Bronchial epithelial cell (primary cell): ENCODE measurements around the gene TMEM203. TPM values are rescaled to one million over a fixed set of nuclear protein-coding genes. Genes with fewer than 3 reads are reported as not detected.

Source experiments
- DNase-seq: peaks from one replicate; pipeline ENCODE4 v3.0.0-alpha.2; 2010; ENCODE audit warnings: low read depth
- FAIRE-seq: peaks from 2 replicates; lab custom pipeline; 2011; peaks lifted over from hg19 to GRCh38; lab: Jason Lieb, UNC
- H3K27me3 ChIP-seq: 2 replicates; pipeline ENCODE4 v1.5.1; 2011; ENCODE audit warnings: low read length; ENCODE audit not compliant: control insufficient read depth, insufficient read depth
- H3K36me3 ChIP-seq: 2 replicates; pipeline ENCODE4 v1.5.1; 2011; ENCODE audit warnings: low read length; ENCODE audit not compliant: control insufficient read depth, insufficient read depth
- H3K4me3 ChIP-seq: 2 replicates; pipeline ENCODE4 v1.5.1; 2011; ENCODE audit warnings: mild to moderate bottlenecking, low read depth, low read length, control low read depth
- total RNA-seq: library from RNA; depleted of rRNA; stranded (reverse); fragments of >200 nt; gene quantifications from 2 replicates; pipeline ENCODE4 v1.2.1, GENCODE V29; 2014
- TF ChIP-seq, protein P1 (sequence below): IDR thresholded peaks from 2 replicates; pipeline ENCODE4 v1.5.1; 2011; ENCODE audit warnings: mild to moderate bottlenecking, moderate library complexity, low read length, control low read depth, inconsistent platforms; ENCODE audit not compliant: insufficient read depth, severe bottlenecking

The TMEM203 gene
- total RNA-seq, 1 donor from 2014 or later, result 39.2 TPM

DNA sequence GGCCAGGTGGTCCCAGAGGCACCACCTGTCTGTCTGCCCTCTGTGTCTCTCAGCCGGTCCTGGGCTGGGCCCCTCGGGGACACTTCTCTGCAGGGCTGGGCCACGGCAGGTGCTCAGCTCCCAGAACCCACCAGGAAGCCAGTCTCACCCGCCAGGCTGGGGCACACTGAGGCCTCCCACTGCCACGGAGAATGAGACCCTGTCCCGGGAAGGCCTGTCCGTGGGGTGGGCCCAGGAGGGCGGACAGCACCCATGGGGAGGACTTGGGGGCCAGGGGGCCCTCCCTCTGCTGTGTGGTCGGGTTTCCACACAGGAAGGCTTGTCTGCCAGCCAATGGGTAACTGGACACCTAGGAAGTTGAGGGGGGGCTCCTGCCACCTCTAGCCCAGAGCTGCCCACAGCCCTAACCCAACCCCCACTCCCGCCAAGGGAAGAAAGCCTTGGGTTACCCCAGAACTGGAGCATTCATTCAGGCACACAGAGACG, 31.5 kb upstream of the TMEM203 start:
- H3K36me3 ChIP-seq, result peaks cover 4% of the 10 kb centered on the region
- TF ChIP-seq, protein P1, sequence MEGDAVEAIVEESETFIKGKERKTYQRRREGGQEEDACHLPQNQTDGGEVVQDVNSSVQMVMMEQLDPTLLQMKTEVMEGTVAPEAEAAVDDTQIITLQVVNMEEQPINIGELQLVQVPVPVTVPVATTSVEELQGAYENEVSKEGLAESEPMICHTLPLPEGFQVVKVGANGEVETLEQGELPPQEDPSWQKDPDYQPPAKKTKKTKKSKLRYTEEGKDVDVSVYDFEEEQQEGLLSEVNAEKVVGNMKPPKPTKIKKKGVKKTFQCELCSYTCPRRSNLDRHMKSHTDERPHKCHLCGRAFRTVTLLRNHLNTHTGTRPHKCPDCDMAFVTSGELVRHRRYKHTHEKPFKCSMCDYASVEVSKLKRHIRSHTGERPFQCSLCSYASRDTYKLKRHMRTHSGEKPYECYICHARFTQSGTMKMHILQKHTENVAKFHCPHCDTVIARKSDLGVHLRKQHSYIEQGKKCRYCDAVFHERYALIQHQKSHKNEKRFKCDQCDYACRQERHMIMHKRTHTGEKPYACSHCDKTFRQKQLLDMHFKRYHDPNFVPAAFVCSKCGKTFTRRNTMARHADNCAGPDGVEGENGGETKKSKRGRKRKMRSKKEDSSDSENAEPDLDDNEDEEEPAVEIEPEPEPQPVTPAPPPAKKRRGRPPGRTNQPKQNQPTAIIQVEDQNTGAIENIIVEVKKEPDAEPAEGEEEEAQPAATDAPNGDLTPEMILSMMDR, result no peak
- FAIRE-seq (no peak), DNase-seq (no peak)
- no peak overlapping the region for H3K4me3 ChIP-seq
- peaks cover 2% of the 10 kb centered on the region for H3K27me3 ChIP-seq

DNA sequence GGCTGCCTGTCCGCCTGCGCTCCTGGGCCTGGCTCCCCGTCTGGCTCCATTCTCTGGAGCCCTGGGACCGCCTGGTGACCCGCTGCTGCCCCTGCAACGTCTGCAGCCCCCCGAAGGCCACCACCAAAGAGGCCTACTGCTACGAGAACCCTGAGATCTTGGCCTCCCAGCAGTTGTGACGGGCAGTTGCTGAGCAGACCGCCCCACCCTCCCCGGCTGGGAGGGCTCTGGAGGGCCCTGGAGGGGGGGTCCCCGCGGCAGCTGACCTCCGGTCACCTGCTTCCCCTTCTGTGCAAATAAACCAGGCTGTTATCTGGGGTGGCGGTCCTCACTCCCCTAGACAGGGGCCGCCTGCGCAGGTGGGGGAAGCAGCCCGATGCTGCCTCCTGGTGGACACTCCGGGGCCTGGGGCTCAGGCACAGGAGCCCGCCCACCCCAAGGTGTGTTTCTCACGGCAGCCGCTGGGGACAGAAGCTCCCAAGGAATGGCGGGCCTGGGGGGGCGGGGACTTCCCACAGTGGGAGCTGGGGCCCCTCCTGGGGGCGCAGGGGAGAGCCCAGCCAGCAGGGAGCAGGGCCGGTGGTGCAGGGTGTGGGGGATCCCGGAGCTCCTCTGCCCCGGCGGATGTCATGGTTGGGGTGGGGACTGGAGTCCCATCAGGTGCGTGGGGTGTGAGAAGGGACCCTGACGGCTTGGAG, 30.9 kb upstream of the TMEM203 start:
- H3K27me3 ChIP-seq, result peaks cover 2% of the 10 kb centered on the region
- H3K36me3 ChIP-seq, result no peaks in the 10 kb centered on the region
- H3K4me3 ChIP-seq, result no peak overlapping the region
- FAIRE-seq (no peak), DNase-seq (peak; percentile 53)
- TF ChIP-seq, protein P1, result peak; percentile 96

DNA sequence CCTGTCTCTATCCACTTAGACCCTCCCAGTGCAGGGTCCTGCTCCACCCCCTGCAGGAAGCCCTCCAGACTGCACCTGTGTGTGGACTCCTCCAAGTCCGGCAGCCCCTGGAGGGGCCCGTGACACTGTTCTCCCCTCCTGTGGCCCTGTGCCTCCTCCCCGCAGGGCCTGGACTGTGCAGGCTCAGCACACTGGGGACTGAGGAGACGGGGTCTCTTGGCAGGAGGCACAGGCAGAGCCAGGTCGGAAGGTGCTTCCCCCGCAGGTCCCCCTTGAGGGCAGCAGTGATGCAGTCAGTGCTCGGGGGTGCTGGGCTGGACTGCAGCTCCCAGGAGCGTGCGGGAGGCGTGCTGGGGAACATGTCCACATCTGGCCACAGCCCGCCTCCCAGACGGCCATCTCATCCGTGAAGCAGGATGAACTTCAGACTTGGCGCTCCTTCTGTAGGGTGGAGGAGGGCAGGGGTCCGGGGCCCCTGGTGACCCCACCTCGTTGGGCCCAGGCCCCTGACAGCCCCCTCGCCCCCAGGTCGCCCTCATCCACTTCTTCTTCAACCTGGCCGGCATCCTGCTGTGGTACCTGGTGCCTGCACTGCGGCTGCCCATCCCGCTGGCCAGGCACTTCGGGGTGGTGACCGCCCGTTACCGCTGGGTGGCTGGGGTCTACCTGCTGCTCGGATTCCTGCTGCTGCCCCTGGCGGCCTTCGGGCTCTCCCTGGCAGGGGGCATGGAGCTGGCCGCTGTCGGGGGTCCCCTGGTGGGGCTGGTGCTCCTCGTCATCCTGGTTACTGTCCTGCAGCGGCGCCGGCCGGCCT, 30.2 kb upstream of the TMEM203 start:
- H3K36me3 ChIP-seq, result no peaks in the 10 kb centered on the region
- no peak for DNase-seq
- peaks cover 2% of the 10 kb centered on the region for H3K27me3 ChIP-seq
- FAIRE-seq, result no peak
- no peak overlapping the region for H3K4me3 ChIP-seq
- TF ChIP-seq, protein P1, result no peak

DNA sequence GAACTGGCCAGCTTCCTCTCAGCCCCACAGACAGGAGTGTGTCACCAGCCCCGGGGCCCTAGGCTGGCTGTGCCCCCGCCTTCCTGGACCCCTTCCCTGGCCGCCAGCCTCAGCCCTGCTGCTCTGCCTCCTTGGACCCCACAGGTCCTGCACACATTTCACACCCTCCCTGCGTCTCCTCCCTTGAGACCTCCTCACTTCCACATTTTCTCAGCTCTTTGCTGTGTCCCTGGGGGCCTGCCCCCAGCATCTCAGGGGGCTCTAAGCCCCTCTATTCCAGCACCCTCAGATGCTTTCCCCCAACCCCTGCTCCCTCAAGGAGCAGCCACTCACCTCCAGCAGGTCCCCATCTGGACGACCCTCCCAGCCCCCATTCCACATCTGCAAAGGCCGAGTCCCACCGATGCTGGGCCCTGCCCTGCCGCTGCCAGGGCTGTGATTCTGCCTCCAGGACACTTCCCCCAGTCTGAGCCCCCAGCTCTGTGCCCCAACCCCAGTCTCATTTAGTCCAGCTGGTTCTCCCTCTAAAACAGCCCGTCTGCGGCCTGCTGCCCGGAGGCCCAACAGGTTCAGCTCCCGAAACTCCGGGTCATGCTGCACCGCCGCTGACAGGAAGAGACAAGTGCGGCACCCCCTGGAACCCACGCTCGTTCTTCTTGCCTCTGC, 29.4 kb upstream of the TMEM203 start:
- Histone ChIP-seq H3K27me3 (peaks cover 2% of the 10 kb centered on the region), H3K4me3 (no peak overlapping the region), H3K36me3 (no peaks in the 10 kb centered on the region)
- TF ChIP-seq, protein P1, result no peak
- DNase-seq, result no peak
- FAIRE-seq, result no peak

DNA sequence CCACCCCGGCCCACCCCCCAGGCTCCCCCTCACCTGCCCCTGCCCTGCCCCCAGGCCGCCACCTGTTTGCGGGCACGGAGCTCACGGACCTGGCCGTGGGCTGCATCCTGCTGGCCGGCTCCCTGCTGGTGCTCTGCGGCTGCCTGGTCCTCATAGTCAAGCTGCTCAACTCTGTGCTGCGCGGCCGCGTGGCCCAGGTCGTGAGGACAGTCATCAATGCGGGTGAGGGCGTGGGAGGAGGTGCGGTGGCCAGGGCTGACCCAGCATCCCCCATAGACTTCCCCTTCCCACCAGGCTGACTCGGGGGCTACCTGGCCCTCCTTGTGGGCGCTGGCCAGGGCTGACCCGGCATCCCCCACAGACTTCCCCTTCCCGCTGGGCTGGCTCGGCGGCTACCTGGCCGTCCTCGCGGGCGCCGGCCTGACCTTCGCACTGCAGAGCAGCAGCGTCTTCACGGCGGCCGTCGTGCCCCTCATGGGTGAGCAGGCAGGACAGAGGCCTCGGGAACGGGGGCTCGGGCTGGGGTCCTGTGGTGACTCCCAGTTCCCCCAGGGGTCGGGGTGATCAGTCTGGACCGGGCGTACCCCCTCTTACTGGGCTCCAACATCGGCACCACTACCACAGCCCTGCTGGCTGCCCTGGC, 28.7 kb upstream of the TMEM203 start:
- DNase-seq (no peak), FAIRE-seq (no peak)
- Histone ChIP-seq H3K27me3 (peaks cover 2% of the 10 kb centered on the region), H3K36me3 (no peaks in the 10 kb centered on the region), H3K4me3 (no peak overlapping the region)
- TF ChIP-seq, protein P1, result no peak
